DND-41 (cell line): ENCODE measurements around the gene CNOT11.
"Not testable (repeated sequence)": the region's sequence is repeated elsewhere in the genome, so short reads cannot be mapped to it uniquely, and the experiment has no call there.

ENCODE experiments used
- EZH2 ChIP-seq: IDR thresholded peaks from 3 replicates; pipeline ENCODE4 v1.6.1; 2012; ENCODE audit warnings: borderline replicate concordance, low read depth, mild to moderate bottlenecking, moderate library complexity, low read length, inconsistent platforms; ENCODE audit not compliant: severe bottlenecking
- TF ChIP-seq, protein P1 (sequence below): IDR thresholded peaks from 2 replicates; pipeline ENCODE4 v1.5.1; 2012; ENCODE audit warnings: borderline replicate concordance, low read length, moderate library complexity, mild to moderate bottlenecking; ENCODE audit not compliant: poor library complexity, severe bottlenecking; ENCODE audit errors: extremely low read depth

DNA sequence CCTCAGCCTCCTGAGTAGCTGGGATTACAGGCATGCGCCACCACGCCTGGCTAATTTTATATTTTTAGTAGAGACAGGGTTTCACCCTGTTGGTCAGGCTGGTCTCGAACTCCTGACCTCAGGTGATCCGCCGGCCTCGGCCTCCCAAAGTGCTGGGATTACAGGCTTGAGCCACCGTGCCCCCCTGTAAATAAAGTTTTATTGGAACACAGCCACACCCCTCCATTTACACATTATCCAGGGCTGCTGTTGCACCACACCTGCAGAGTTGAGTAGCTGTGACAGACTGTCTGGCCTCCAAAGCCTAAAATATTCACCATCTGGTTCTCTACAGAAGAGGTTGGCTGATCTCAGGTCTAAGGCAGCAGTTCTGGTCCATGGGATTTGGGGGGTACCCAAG is 32.6 kb upstream of the CNOT11 start:
- TF ChIP-seq, protein P1, sequence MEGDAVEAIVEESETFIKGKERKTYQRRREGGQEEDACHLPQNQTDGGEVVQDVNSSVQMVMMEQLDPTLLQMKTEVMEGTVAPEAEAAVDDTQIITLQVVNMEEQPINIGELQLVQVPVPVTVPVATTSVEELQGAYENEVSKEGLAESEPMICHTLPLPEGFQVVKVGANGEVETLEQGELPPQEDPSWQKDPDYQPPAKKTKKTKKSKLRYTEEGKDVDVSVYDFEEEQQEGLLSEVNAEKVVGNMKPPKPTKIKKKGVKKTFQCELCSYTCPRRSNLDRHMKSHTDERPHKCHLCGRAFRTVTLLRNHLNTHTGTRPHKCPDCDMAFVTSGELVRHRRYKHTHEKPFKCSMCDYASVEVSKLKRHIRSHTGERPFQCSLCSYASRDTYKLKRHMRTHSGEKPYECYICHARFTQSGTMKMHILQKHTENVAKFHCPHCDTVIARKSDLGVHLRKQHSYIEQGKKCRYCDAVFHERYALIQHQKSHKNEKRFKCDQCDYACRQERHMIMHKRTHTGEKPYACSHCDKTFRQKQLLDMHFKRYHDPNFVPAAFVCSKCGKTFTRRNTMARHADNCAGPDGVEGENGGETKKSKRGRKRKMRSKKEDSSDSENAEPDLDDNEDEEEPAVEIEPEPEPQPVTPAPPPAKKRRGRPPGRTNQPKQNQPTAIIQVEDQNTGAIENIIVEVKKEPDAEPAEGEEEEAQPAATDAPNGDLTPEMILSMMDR: not testable (repeated sequence)
- TF ChIP-seq EZH2: not testable (repeated sequence)
